Lung (tissue), 12 donors: ENCODE results near the gene PTPRG. TPM values are rescaled to one million over a fixed set of nuclear protein-coding genes. Genes with fewer than 3 reads are reported as not detected.

ENCODE experiments used
- ATAC-seq: fragments of 200-7000 bp; cut with Tn5 transposase; one replicate; pipeline ENCODE4 v1.9.1; 2020; ENCODE audit warnings: moderate number of reproducible peaks; ENCODE audit not compliant: insufficient read depth, low FRiP score
- DNase-seq, 3 donors: peaks; one replicate each; pipeline ENCODE4 v3.0.0-alpha.2; 2013 to 2017
- H3K27ac ChIP-seq, 2 donors: one replicate each; pipeline ENCODE4 v1.5.1; 2013; ENCODE audit warnings: mild to moderate bottlenecking in 2 of 2, moderate library complexity in 2 of 2, control low read depth in 1 of 2, inconsistent platforms in 1 of 2, low read depth in 1 of 2, low read length in 1 of 2
- H3K27me3 ChIP-seq, 3 donors: one replicate each; pipeline ENCODE4 v1.5.1; 2013; ENCODE audit warnings: low read length in 2 of 3; ENCODE audit not compliant: control insufficient read depth in 3 of 3, insufficient read depth in 3 of 3
- H3K36me3 ChIP-seq, 4 donors: one replicate each; pipeline ENCODE4 v1.5.1; 2013; ENCODE audit warnings: low read length in 4 of 4, mild to moderate bottlenecking in 1 of 4, moderate library complexity in 1 of 4; ENCODE audit not compliant: control insufficient read depth in 4 of 4, insufficient read depth in 4 of 4
- H3K4me1 ChIP-seq, 5 donors: one replicate each; pipeline ENCODE4 v1.5.1; 2013; ENCODE audit warnings: low read length in 5 of 5, mild to moderate bottlenecking in 2 of 5, moderate library complexity in 1 of 5; ENCODE audit not compliant: control insufficient read depth in 5 of 5, insufficient read depth in 5 of 5
- H3K4me3 ChIP-seq: one replicate; pipeline ENCODE4 v1.5.1; 2013; ENCODE audit warnings: mild to moderate bottlenecking, control low read depth, moderate library complexity
- H3K9ac ChIP-seq, 2 donors: one replicate each; pipeline ENCODE4 v1.5.1; 2013; ENCODE audit warnings: low read length in 2 of 2, control low read depth in 1 of 2; ENCODE audit not compliant: insufficient read depth in 1 of 2
- H3K9me3 ChIP-seq, 4 donors: one replicate each; pipeline ENCODE4 v1.5.1; 2013; ENCODE audit warnings: low read length in 3 of 4, mild to moderate bottlenecking in 1 of 4, moderate library complexity in 1 of 4; ENCODE audit not compliant: control insufficient read depth in 4 of 4, insufficient read depth in 3 of 4
- CTCF ChIP-seq: IDR thresholded peaks from 2 replicates; pipeline ENCODE4 v1.5.1; 2012; ENCODE audit warnings: mild to moderate bottlenecking; ENCODE audit errors: control extremely low read depth, extremely low read depth
- WGBS, 2 donors: extraction: QIAGEN DNeasy Blood & Tissue Kit; methylation state at CpG; one replicate each; pipeline ENCODE4 v1.1.7; 2013; 5-methylcytosine and 5-hydroxymethylcytosine counted together
- polyA plus RNA-seq, 2 donors: library from polyadenylated mRNA; stranded (reverse); fragments of 200-250 nt; gene quantifications; one replicate each; pipeline ENCODE4 v1.2.1, GENCODE V29; 2013
- total RNA-seq, 2 donors: library from RNA; depleted of rRNA in 1 of 2; stranded (reverse); fragments of >200 nt in 1 of 2; gene quantifications; one replicate each; pipeline ENCODE4 v1.2.1, GENCODE V29; 2014 to 2021
- donor health status: control.
- donor health status: control.
- donor health status: Bipolar disorder and iron deficiency.
- donor health status: healthy.
- donor health status: DM: yes; HTN: yes; CAD: no.

The PTPRG gene
- total and polyA plus RNA-seq, 4 donors, result 8.5 to 131 (median 75.9) TPM

GRCh38 chr3:61989681-61990080 lies 428.3 kb downstream of the PTPRG start:
- Histone ChIP-seq H3K4me1 (peaks cover 0 to 10% (median 3%) of the 10 kb centered on the region in 5 donors), H3K36me3 (peaks cover 0 to 4% (median 2%) of the 10 kb centered on the region in 4 donors), H3K4me3 (no peak overlapping the region), H3K9me3 (no peaks in the 10 kb centered on the region), H3K27me3 (no peaks in the 10 kb centered on the region), H3K9ac (no peak overlapping the region), H3K27ac (no peak overlapping the region)
- 86% methylated on average over 4 of the region's 4 CpGs for WGBS, 2 donors
- no peak for TF ChIP-seq CTCF
- no peak for ATAC-seq
- DNase-seq, result no peak

GRCh38 chr3:61990327-61991027 lies 429.1 kb downstream of the PTPRG start:
- no peak overlapping the region for H3K27ac ChIP-seq
- no peaks in the 10 kb centered on the region for H3K27me3 ChIP-seq
- WGBS, 2 donors, result 94 to 95% methylated on average over 4 of the region's 4 CpGs
- no peak for DNase-seq
- no peak overlapping the region for H3K4me3 ChIP-seq
- no peak overlapping the region for H3K9ac ChIP-seq
- H3K4me1 ChIP-seq, result peaks cover 0 to 10% (median 0%) of the 10 kb centered on the region in 5 donors
- no peaks in the 10 kb centered on the region for H3K9me3 ChIP-seq
- no peak for ATAC-seq
- no peak for TF ChIP-seq CTCF
- peaks cover 0 to 4% (median 2%) of the 10 kb centered on the region in 4 donors for H3K36me3 ChIP-seq

- ATAC-seq (no peak), DNase-seq (no peak)
- Histone ChIP-seq H3K27me3 (no peaks in the 10 kb centered on the region), H3K9ac (no peak overlapping the region), H3K36me3 (peaks cover 0 to 4% (median 2%) of the 10 kb centered on the region in 4 donors), H3K4me1 (peaks cover 0 to 11% (median 2%) of the 10 kb centered on the region in 5 donors), H3K27ac (no peak overlapping the region), H3K9me3 (no peaks in the 10 kb centered on the region), H3K4me3 (no peak overlapping the region)
- WGBS, 2 donors, result 91 to 92% methylated on average over 8 of the region's 8 CpGs
- no peak for TF ChIP-seq CTCF
These were observed 430.3 kb downstream of the PTPRG start for GRCh38 chr3:61991706-61992105.

- ATAC-seq, result no peak
- no peak for TF ChIP-seq CTCF
These were observed 435.0 kb downstream of the PTPRG start for GRCh38 chr3:61996366-61996765.

More at GRCh38 chr3:61996366-61996765, 435.0 kb downstream of the PTPRG start:
- H3K4me1 ChIP-seq, result peaks cover 0 to 12% (median 4%) of the 10 kb centered on the region in 5 donors
- 39 to 70% methylated on average over 1 of the region's 1 CpG for whole genome bisulfite sequencing, 2 donors
- H3K27ac ChIP-seq, result no peak overlapping the region
- H3K36me3 ChIP-seq, result peaks cover 0 to 4% (median 2%) of the 10 kb centered on the region in 4 donors
- DNase-seq, result no peak
- H3K9ac ChIP-seq, result no peak overlapping the region
- no peak overlapping the region for H3K4me3 ChIP-seq
- no peaks in the 10 kb centered on the region for H3K27me3 ChIP-seq
- no peaks in the 10 kb centered on the region for H3K9me3 ChIP-seq
